WERI-Rb-1 (cell line): ENCODE measurements around the gene SKI.

Source experiments
- DNase-seq: peaks from one replicate; pipeline ENCODE4 v3.0.0-alpha.2; 2020
- H3K27ac ChIP-seq: fragments of 250-450 bp; sonication (Bioruptor Pico); 2 replicates; pipeline ENCODE4 v1.5.1; 2020; ENCODE audit warnings: mild to moderate bottlenecking, moderate library complexity
- H3K27me3 ChIP-seq: fragments of 250-450 bp; sonication (Bioruptor Pico); 2 replicates; pipeline ENCODE4 v1.5.1; 2021; ENCODE audit warnings: mild to moderate bottlenecking, low read depth, moderate library complexity; ENCODE audit not compliant: insufficient read depth, severe bottlenecking
- H3K36me3 ChIP-seq: fragments of 250-450 bp; sonication (Bioruptor Pico); 2 replicates; pipeline ENCODE4 v1.5.1; 2020; ENCODE audit warnings: mild to moderate bottlenecking, moderate library complexity
- H3K4me3 ChIP-seq: 2 replicates; pipeline ENCODE4 v1.5.1; 2011; ENCODE audit warnings: low read depth, mild to moderate bottlenecking, control low read depth, low read length
- H3K9me3 ChIP-seq: fragments of 250-450 bp; sonication (Bioruptor Pico); 2 replicates; pipeline ENCODE4 v1.5.1; 2021; ENCODE audit warnings: mild to moderate bottlenecking, moderate library complexity; ENCODE audit not compliant: severe bottlenecking
- CTCF ChIP-seq: IDR thresholded peaks from 2 replicates; pipeline ENCODE4 v1.5.1; 2011; ENCODE audit warnings: low read depth, mild to moderate bottlenecking, control low read depth, inconsistent platforms, low read length

The SKI gene

GRCh38 chr1:2210084-2210653 is 17.9 kb upstream of the SKI start:
- DNase-seq, result no peak
- TF ChIP-seq CTCF, result no peak
- Histone ChIP-seq H3K27me3 (no peaks in the 10 kb centered on the region), H3K27ac (no peak overlapping the region), H3K9me3 (no peaks in the 10 kb centered on the region), H3K4me3 (no peak overlapping the region), H3K36me3 (no peaks in the 10 kb centered on the region)

GRCh38 chr1:2210786-2211185 is 17.3 kb upstream of the SKI start:
- no peaks in the 10 kb centered on the region for H3K36me3 ChIP-seq
- no peak overlapping the region for H3K4me3 ChIP-seq
- no peak overlapping the region for H3K27ac ChIP-seq
- no peak for DNase-seq
- no peaks in the 10 kb centered on the region for H3K27me3 ChIP-seq
- H3K9me3 ChIP-seq, result no peaks in the 10 kb centered on the region
- TF ChIP-seq CTCF, result no peak

- TF ChIP-seq CTCF, result no peak
- Histone ChIP-seq H3K36me3 (no peaks in the 10 kb centered on the region), H3K9me3 (no peaks in the 10 kb centered on the region), H3K4me3 (no peak overlapping the region), H3K27me3 (no peaks in the 10 kb centered on the region), H3K27ac (no peak overlapping the region)
- DNase-seq, result no peak
Measured at GRCh38 chr1:2212274-2212531, 15.9 kb upstream of the SKI start.

GRCh38 chr1:2212532-2213491 is 15.3 kb upstream of the SKI start:
- Histone ChIP-seq H3K9me3 (no peaks in the 10 kb centered on the region), H3K27ac (no peak overlapping the region), H3K36me3 (no peaks in the 10 kb centered on the region), H3K27me3 (no peaks in the 10 kb centered on the region), H3K4me3 (no peak overlapping the region)
- DNase-seq, result no peak
- TF ChIP-seq CTCF, result no peak

- H3K36me3 ChIP-seq, result no peaks in the 10 kb centered on the region
- H3K27me3 ChIP-seq, result no peaks in the 10 kb centered on the region
- no peak for DNase-seq
- H3K9me3 ChIP-seq, result no peaks in the 10 kb centered on the region
- no peak for TF ChIP-seq CTCF
- no peak overlapping the region for H3K27ac ChIP-seq
- H3K4me3 ChIP-seq, result no peak overlapping the region
Measured at GRCh38 chr1:2213576-2214505, 14.3 kb upstream of the SKI start.
